ENCODE measurements around the gene PSAPL1.

DNA sequence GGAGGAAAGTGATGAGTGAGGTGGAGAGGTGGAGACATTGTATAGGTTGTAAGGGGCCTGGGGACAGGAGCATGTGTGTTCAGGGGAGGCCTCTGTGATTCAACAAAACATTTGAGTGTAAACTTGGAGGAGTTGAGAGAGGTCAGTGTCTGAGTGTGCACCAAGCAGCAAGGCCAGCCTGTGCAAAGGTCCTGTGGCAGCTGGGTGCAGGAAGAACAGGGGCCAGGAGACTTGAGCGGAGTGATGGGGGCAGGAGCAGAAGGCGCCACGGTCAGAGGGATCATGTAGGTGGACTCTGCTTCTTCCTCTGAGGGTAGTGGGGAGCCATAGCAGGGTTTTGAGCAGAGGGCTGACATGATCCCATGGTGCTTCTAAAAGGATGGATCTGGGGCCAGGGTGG is 9.6 kb upstream of the PSAPL1 start:
- TF ChIP-seq CTCF (IDR thresholded peaks at IDR 0.05 in 2 of 3, conservative IDR thresholded peaks at IDR 0.05 in 1 of 3; ENCODE audit: borderline replicate concordance in 1 of 3, insufficient read depth in 1 of 3, low read depth in 2 of 3, low read length in 2 of 3) (no peak), POLR2A (IDR thresholded peaks at IDR 0.05; ENCODE audit: borderline replicate concordance, extremely low read depth, insufficient read depth, insufficient read length) (no peak), RAD21 (IDR thresholded peaks at IDR 0.05; ENCODE audit: low read depth) (no peak), YY1 (IDR thresholded peaks at IDR 0.05; ENCODE audit: extremely low read depth, insufficient replicate concordance, low read depth, low read length) (no peak), POLR2AphosphoS5 (IDR thresholded peaks at IDR 0.05; ENCODE audit: low read depth, low read length) (no peak), JUND (IDR thresholded peaks at IDR 0.05) (no peak), CEBPB (IDR thresholded peaks at IDR 0.05; ENCODE audit: low read depth) (no peak), ZNF274 (IDR thresholded peaks at IDR 0.05; ENCODE audit: low read depth, low read length) (no peak), EGR1 (IDR thresholded peaks at IDR 0.05; ENCODE audit: low read depth) (no peak)
- TF ChIP-seq, protein P1, sequence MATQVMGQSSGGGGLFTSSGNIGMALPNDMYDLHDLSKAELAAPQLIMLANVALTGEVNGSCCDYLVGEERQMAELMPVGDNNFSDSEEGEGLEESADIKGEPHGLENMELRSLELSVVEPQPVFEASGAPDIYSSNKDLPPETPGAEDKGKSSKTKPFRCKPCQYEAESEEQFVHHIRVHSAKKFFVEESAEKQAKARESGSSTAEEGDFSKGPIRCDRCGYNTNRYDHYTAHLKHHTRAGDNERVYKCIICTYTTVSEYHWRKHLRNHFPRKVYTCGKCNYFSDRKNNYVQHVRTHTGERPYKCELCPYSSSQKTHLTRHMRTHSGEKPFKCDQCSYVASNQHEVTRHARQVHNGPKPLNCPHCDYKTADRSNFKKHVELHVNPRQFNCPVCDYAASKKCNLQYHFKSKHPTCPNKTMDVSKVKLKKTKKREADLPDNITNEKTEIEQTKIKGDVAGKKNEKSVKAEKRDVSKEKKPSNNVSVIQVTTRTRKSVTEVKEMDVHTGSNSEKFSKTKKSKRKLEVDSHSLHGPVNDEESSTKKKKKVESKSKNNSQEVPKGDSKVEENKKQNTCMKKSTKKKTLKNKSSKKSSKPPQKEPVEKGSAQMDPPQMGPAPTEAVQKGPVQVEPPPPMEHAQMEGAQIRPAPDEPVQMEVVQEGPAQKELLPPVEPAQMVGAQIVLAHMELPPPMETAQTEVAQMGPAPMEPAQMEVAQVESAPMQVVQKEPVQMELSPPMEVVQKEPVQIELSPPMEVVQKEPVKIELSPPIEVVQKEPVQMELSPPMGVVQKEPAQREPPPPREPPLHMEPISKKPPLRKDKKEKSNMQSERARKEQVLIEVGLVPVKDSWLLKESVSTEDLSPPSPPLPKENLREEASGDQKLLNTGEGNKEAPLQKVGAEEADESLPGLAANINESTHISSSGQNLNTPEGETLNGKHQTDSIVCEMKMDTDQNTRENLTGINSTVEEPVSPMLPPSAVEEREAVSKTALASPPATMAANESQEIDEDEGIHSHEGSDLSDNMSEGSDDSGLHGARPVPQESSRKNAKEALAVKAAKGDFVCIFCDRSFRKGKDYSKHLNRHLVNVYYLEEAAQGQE (IDR thresholded peaks at IDR 0.05; ENCODE audit: low read depth): no peak
